MM.1S (cell line): Measurements from ENCODE around the gene NOSIP.
"Not testable (repeated sequence)": the region's sequence is repeated elsewhere in the genome, so short reads cannot be mapped to it uniquely, and the experiment has no call there.

Experiments
- DNase-seq: peaks from one replicate; pipeline ENCODE4 v3.0.0-alpha.2; 2015
- H2AFZ ChIP-seq: fragments of 300-600 bp; sonication (generic); 2 replicates; pipeline ENCODE4 v1.6.0; 2016; ENCODE audit warnings: antibody characterized with exemption, low read length
- H3F3A ChIP-seq: fragments of 300-600 bp; sonication (generic); 2 replicates; pipeline ENCODE4 v1.6.1; 2016; ENCODE audit warnings: mild to moderate bottlenecking, antibody characterized with exemption, low read length, moderate library complexity, mixed read lengths; ENCODE audit not compliant: insufficient read depth
- H3K27ac ChIP-seq: fragments of 300-600 bp; sonication (generic); 2 replicates; pipeline ENCODE4 v1.5.1; 2016; ENCODE audit warnings: mild to moderate bottlenecking, low read length
- H3K27me3 ChIP-seq: fragments of 300-600 bp; sonication (generic); replicated peaks from 2 replicates; pipeline ENCODE4 v1.6.0; 2016; ENCODE audit warnings: low read length; ENCODE audit not compliant: insufficient read depth
- H3K36me3 ChIP-seq: fragments of 300-600 bp; sonication (generic); replicated peaks from 2 replicates; pipeline ENCODE4 v1.6.1; 2016; ENCODE audit warnings: mild to moderate bottlenecking, low read length, mixed read lengths; ENCODE audit not compliant: insufficient read depth
- H3K4me1 ChIP-seq: fragments of 300-600 bp; sonication (generic); 2 replicates; pipeline ENCODE4 v1.6.1; 2016; ENCODE audit warnings: low read length, mixed read lengths
- H3K4me2 ChIP-seq: fragments of 300-600 bp; sonication (generic); 2 replicates; pipeline ENCODE4 v1.6.0; 2016; ENCODE audit warnings: low read depth, low read length
- H3K4me3 ChIP-seq: fragments of 300-600 bp; sonication (generic); 2 replicates; pipeline ENCODE4 v1.5.1; 2016; ENCODE audit warnings: low read length, mixed read lengths
- H3K79me2 ChIP-seq: fragments of 300-600 bp; sonication (generic); 2 replicates; pipeline ENCODE4 v1.6.1; 2016; ENCODE audit warnings: mixed run types, low read length, mixed read lengths
- H3K9ac ChIP-seq: fragments of 300-600 bp; sonication (generic); 2 replicates; pipeline ENCODE4 v1.6.1; 2016; ENCODE audit warnings: low read length, mixed read lengths
- H3K9me2 ChIP-seq: fragments of 300-600 bp; sonication (generic); replicated peaks from 2 replicates; pipeline ENCODE4 v1.6.1; 2016; ENCODE audit warnings: mild to moderate bottlenecking, low read length, mixed read lengths; ENCODE audit not compliant: insufficient read depth
- H3K9me3 ChIP-seq: fragments of 300-600 bp; sonication (generic); replicated peaks from 2 replicates; pipeline ENCODE4 v1.6.1; 2016; ENCODE audit warnings: mild to moderate bottlenecking, low read length, mixed read lengths; ENCODE audit not compliant: insufficient read depth
- H4K20me1 ChIP-seq: fragments of 300-600 bp; sonication (generic); 2 replicates; pipeline ENCODE4 v1.6.1; 2016; ENCODE audit warnings: mild to moderate bottlenecking, low read length, moderate library complexity, mixed read lengths; ENCODE audit not compliant: insufficient read depth
- CTCF ChIP-seq: fragments of 300-600 bp; sonication (generic); IDR thresholded peaks from 2 replicates; pipeline ENCODE4 v1.5.1; 2016; ENCODE audit warnings: antibody characterized with exemption, low read length, mixed read lengths
- EZH2 ChIP-seq: fragments of 300-600 bp; sonication (generic); optimal IDR thresholded peaks from 2 replicates; pipeline ENCODE3; 2017; ENCODE audit warnings: low read depth, mild to moderate bottlenecking, antibody characterized with exemption, low read length, mixed read lengths
- EZH2phosphoT487 ChIP-seq: fragments of 300-600 bp; sonication (generic); IDR thresholded peaks from 2 replicates; pipeline ENCODE4 v1.6.1; 2018; ENCODE audit warnings: antibody characterized with exemption, low read length

Gene NOSIP

DNA sequence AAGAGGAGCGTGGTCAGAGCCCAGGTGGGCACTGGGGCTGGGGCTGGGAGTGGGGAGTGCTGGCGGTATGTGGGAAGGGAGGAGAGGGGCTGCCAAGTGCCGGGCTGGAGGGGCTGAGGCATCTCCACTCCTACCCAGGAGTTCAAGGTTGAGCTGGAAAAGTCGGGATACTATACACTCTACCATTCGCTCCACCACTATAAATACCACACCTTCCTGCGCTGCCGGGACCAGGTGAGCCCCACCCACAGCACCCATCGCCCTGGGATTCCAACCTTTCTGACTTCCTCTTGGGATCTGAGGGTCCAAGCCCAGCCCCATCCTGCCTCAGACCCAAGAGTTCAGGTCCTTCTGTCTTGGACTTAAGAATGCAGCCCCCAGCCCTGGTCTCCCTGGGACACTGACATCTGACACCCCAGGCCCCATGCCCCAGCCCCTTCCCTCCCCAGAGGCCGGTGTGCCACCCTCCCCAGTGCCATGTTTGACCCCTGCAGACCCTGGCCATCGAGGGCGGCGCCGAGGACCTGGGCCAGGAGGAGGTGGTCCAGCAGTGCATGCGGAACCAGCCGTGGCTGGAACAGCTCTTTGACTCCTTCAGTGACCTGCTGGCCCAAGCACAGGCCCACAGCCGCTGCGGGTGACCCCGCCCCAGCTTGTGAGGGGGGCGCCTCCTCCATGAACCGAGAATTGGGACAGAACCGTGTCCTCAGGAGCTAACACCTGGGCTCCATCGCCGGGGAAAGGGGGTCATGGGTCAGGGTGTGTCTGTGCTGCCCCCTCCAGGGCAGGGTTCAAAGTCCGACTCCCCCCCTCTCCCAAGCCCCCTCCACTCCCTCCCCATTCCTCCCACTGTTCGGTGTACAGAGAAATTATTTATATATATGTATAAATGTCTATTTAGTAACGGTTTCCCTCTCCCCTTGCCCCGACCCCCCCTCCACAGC lies 44.9 kb upstream of the NOSIP start:
- H3K4me1 ChIP-seq = no peaks in the 10 kb centered on the region
- H3K9me2 ChIP-seq = no peaks in the 10 kb centered on the region
- no peak overlapping the region for H3K4me2 ChIP-seq
- no peak overlapping the region for H3K4me3 ChIP-seq
- H2AFZ ChIP-seq = no peak overlapping the region
- no peaks in the 10 kb centered on the region for H4K20me1 ChIP-seq
- no peak overlapping the region for H3K27ac ChIP-seq
- TF ChIP-seq EZH2phosphoT487 = no peak
- TF ChIP-seq EZH2 = no peak
- TF ChIP-seq CTCF = no peak
- no peaks in the 10 kb centered on the region for H3F3A ChIP-seq
- H3K9me3 ChIP-seq = no peaks in the 10 kb centered on the region
- 0 out of 2 replicates have a peak, but pooled peaks cover 2% of the 10 kb centered on the region for H3K79me2 ChIP-seq
- H3K9ac ChIP-seq = no peak overlapping the region
- H3K27me3 ChIP-seq = no peaks in the 10 kb centered on the region
- DNase-seq = no peak
- H3K36me3 ChIP-seq = no peaks in the 10 kb centered on the region

GRCh38 chr19:49617860-49618259 lies 37.5 kb upstream of the NOSIP start:
- H3F3A ChIP-seq, H2AFZ ChIP-seq, H3K4me3 ChIP-seq, H3K9ac ChIP-seq, DNase-seq, H3K27me3 ChIP-seq, H3K9me2 ChIP-seq, H3K36me3 ChIP-seq, H4K20me1 ChIP-seq, H3K9me3 ChIP-seq, H3K4me1 ChIP-seq, H3K27ac ChIP-seq, H3K4me2 ChIP-seq: not testable (repeated sequence)
- H3K79me2 ChIP-seq = peaks cover 10% of the 10 kb centered on the region; the same call in 1 of the 2 replicates

DNA sequence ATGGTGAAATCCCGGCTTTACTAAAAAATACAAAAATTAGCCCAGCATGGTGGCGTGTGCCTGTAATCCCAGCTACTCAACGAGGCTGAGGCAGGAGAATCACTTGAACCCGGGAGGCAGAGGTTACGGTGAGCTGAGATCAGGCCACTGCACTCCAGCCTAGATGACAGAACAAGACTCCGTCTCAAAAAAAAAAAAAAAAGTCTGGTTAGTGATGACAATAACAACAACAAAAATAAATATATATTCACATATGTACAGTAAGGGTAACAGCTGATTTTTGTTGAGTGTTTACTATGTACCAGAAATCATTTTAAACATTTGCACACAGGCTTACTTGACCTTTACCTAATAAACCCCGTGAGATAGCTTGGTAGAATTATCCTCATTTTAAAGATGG lies 36.6 kb upstream of the NOSIP start:
- no peak overlapping the region for H2AFZ ChIP-seq
- DNase-seq = no peak
- H3K9me2 ChIP-seq = no peaks in the 10 kb centered on the region
- H3K4me3 ChIP-seq = no peak overlapping the region
- no peaks in the 10 kb centered on the region for H3K27me3 ChIP-seq
- H3K36me3 ChIP-seq = no peaks in the 10 kb centered on the region
- no peaks in the 10 kb centered on the region for H4K20me1 ChIP-seq
- TF ChIP-seq EZH2 (no peak), EZH2phosphoT487 (no peak), CTCF (no peak)
- H3K4me1 ChIP-seq = no peaks in the 10 kb centered on the region
- H3K79me2 ChIP-seq = peaks cover 19% of the 10 kb centered on the region
- H3K9me3 ChIP-seq = no peaks in the 10 kb centered on the region
- no peaks in the 10 kb centered on the region for H3F3A ChIP-seq
- H3K9ac ChIP-seq = no peak overlapping the region
- H3K4me2 ChIP-seq = no peak overlapping the region
- no peak overlapping the region for H3K27ac ChIP-seq

DNA sequence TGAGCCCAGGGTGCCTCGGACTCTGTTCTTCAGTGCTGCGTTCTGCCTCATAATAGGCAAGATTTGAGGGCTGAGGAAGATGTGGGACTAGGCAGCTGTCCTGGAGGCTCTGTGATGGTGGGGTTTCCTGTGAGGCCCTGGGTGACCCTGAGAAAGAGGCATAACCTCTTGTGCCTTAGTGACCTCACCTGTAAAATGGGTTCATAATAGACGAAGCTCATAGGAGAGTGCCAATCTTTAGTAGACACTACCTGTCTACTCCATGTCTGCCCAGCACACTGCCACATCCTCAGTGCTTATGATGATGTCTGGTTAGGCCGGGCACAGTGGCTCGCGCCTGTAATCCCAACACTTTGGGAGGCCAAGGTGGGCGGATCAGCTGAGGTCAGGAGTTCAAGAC lies 36.2 kb upstream of the NOSIP start:
- no peak for DNase-seq

More for the DNA sequence above, 36.2 kb upstream of the NOSIP start:
- no peak overlapping the region for H3K4me2 ChIP-seq
- no peaks in the 10 kb centered on the region for H3K9me2 ChIP-seq
- H3K9ac ChIP-seq = no peak overlapping the region
- no peaks in the 10 kb centered on the region for H3K36me3 ChIP-seq
- H4K20me1 ChIP-seq = no peaks in the 10 kb centered on the region
- no peaks in the 10 kb centered on the region for H3F3A ChIP-seq
- TF ChIP-seq EZH2 (no peak), EZH2phosphoT487 (no peak), CTCF (no peak)
- no peak overlapping the region for H2AFZ ChIP-seq
- H3K4me3 ChIP-seq = no peak overlapping the region
- no peak overlapping the region for H3K27ac ChIP-seq
- H3K79me2 ChIP-seq = peaks cover 19% of the 10 kb centered on the region
- no peaks in the 10 kb centered on the region for H3K27me3 ChIP-seq
- H3K4me1 ChIP-seq = no peaks in the 10 kb centered on the region
- no peaks in the 10 kb centered on the region for H3K9me3 ChIP-seq
